GM12892 (cell line): ENCODE results near the gene MGA.

Source experiments
- POLR2A ChIP-seq: IDR thresholded peaks from 2 replicates; pipeline ENCODE4 v1.6.1; 2011; ENCODE audit warnings: low read depth, low read length, control low read depth
- POLR2AphosphoS5 ChIP-seq: IDR thresholded peaks from 2 replicates; pipeline ENCODE4 v1.6.1; 2011; ENCODE audit warnings: low read depth, low read length, control low read depth
- TAF1 ChIP-seq: IDR thresholded peaks from 2 replicates; pipeline ENCODE4 v1.6.1; 2011; ENCODE audit warnings: low read depth, mild to moderate bottlenecking, control low read depth, low read length, borderline replicate concordance

- TF ChIP-seq TAF1 (no peak), POLR2A (no peak), POLR2AphosphoS5 (no peak)
Measured at GRCh38 chr15:41727143-41727542, 66.9 kb downstream of the MGA start.
